Stimulated activated CD8-positive, alpha-beta memory T cell treated with anti-CD3 and anti-CD28 coated beads, Interleukin-7, amount 100 ng/mL, for 1 hour (primary cell): Measurements from ENCODE around the gene STXBP6.
"Not testable (repeated sequence)": the region's sequence is repeated elsewhere in the genome, so short reads cannot be mapped to it uniquely, and the experiment has no call there.

ENCODE experiments used
- DNase-seq, 2 donors: peaks; one replicate each; pipeline ENCODE4 v3.0.0-alpha.2; 2020; ENCODE audit warnings: low read depth in 2 of 2

STXBP6 gene

DNA sequence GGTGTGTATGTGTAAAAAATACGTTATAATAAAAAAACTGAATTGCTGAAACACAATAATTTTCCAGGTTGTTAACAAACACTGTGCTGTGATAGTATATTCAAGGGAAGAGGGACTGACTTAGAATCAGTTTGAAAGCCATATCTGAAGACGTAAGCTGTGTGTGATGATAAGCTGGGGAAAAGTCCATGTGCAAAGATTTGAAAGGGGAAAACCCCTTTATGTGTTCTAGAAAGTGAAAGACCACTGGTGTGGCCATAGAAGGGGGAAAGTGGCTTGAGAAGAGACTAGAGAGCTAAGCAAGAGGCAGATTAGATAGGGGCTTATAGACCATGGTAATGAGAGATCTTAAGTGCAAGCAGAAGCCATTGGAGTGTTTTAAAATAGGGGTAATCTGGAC, 220.1 kb downstream of the STXBP6 start:
- DNase-seq: no peak

DNA sequence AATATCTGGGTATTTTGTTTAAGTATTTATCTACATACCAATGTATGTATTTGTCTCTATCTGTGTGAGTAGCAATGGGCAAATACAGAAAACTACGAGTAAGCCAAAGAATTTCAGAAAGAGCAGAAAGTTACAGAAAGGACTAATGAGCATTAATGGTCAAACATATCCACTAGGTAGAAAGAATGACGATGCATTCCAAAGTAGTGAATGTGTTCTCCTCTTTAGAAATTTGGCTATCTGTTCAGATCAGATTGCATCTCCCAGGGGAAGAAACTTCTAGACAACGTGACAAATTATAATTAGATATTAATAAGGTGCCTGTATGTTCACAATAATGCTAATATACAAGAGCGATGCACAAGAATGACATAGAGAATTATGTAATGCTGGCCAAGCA, 221.5 kb downstream of the STXBP6 start:
- DNase-seq: no peak

DNA sequence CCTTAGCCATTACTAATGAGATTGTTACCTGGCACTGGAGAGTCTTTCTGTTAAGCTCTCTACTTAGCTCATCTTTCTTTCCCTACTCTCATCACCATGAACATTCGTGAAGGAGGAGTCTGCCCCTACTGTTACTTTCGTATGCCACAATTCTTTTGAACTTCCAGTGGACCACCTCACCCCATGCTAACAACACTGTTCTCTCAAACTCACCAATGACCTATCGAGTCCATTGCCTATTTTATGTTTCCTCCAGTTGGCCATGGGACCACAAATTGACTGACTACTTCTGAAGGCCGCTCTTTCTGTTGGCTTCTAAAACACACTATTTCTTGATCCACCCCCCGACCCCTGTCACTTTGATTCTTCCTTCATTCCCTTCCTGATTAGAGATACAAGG, 223.6 kb downstream of the STXBP6 start:
- DNase-seq: no peak

DNA sequence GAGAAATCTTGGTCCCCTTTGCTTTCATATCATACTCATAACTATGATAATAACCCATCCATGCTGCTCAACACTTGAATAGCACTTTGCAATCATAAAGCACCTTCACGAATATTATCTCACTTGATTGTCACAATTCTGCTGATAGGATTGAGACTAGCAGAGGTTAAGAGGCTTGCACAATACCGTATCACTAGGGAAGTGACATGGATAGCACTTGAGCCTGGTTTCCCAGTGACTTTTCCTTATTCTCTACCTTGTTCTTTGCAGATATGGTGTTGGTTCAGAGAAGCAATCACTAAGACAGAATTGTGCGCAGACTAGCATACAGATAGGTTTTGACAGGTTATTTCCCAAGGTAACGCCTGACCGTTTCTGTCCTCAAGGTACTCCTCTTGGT, 229.3 kb downstream of the STXBP6 start:
- no peak for DNase-seq

DNA sequence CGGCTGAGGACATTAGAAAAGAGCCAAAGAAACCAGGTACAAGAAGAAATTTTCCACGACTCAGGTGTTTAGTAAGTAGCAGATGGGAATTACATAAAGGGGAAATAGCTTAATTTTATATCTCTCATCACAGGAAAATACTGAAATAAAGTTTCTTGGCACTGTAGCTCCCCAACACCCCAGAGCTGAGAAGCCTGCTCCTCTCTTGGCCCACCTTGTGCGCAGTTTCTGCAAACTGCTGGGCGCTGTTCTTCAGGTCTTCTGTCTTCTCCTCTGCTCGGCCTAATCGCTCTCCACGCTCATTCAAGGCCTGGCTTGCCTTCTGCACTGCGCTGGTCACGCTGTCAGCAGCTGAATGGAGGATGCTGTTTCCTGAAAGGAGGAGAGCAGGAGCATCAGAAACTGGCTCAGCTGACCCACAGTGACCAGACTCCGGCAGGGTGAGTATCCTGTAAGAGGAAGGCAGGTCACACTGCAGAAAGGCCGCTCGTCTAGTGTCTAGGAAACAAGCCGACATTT, 231.1 kb downstream of the STXBP6 start:
- DNase-seq: no peak

DNA sequence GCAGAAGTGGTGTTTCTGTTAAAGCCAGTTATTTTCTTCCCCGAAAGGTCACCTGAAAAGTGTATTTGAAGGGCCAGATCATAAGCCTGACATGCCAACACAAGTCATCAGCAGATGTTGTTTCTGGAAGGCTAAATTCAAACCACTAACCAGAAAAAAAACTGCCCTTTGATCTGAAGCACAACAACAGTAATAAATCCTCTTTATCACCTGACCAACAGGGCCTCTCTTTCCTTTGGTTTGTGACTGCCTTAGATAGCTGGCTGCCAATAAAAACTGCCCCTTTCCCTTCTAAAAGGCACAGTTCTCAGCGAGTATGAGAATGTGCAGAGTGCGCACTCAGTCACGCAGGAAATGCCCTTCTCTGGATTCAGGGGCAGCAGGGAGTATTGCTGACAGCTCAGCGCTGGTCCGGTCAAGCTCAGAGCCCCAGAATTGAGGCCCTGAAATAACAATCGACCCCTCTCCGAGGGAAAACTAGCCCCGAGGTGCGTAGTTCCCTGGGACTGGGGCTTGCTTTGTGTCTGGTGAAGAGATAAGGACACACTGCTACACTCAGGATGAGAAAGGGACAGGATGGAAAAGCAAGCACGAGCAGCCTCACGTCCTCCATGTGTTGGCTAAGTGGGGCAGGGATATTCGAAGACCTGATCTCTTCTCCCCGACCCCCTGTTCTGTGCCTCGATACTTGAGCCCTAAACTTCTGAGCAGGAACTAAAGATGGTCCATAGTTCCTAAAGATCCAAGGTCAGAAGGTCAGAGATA, 231.7 kb downstream of the STXBP6 start:
- DNase-seq: no peak

DNA sequence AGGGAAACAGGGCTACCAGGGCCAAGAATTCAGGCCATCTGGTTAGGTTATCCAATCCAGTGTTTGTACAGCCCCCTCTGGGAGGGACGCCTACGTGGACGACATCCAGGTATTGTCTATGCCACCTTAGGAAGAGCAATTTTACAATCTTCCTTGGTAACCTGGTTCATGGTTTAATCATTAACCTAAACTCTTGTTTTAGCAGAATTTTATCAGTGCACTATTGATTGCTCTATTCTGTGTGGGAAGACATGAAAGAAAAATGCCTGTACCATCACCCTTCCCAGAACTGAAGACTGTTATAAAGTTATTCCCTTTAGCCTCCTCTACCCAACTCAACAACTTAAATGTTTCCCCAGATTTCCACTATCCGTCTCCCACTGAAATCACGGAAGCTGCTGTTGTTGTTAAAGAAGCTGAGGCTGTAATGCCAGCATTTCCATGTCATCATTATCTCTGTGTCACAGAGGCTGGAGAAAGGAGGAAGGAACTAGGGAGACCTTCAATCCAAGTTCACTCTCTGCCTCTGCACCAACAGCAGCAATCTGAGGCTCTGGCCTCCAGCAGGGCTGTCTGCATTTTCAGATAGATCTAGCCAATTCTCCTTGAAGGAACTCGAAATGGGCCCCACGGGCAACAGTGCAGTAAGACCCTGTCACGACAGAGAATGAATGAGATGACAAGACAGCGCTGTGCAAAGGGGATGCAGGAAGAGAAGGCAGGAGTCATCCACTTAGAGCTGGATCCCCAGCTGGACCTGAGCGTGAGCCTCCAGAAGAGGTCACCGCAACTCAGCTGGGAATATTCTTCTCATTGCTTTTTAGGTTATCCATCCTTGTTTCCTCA, 232.5 kb downstream of the STXBP6 start:
- DNase-seq: no peak

DNA sequence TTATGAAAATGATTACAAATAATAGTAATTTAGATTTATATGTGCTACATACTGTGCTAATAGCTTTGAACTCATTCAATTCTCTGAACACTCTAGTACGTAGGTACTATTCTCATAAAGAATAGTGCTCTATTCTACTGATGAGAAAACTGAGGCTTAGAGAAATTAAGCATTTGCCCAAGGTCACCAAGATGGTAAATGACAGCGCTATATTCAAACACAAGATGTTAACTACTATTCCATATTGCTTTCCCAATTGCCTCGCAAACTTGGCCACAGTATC, 233.1 kb downstream of the STXBP6 start:
- DNase-seq: no peak

DNA sequence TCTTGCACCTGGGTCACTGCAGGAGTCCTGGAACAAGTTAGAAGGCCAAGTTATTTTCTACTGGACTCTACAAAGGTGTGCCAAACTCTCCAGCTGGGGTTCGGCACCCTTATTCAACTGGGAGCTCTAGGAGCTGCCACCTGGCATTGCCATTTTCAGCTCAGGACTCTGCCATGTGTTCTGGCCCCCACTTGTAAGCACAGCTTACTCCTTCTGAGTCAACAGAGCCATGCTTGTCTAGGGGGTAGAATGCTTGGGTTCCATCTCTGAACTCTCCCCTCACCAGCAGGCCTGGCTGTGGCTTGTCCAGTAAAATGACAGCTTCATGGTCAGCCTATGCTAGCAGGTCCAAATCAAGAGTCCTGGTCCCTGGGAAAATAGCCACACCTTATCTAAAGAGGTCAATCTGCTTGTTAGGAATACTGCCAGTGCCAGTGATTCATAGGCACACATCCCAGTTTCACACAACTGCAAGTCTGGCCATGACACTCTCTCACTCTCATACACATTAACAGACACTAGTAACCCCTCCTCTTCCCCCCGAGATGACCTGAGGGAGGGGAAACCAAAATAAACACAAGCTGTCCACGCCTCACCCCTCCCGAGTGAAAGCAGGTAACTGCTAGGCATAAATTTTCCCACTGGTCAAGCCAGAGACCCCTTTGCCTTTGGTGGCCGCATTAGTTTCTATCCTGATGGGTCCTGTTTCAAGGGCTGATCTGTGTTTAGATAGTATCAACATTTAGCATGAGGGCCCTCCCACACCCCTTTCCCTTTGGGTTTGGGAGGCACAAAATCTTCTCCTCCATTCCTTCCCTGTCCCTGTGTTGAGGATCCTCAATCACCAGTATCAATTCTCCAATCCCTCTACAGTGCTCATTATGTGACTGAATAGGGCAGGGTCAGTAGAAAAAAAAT, 233.7 kb downstream of the STXBP6 start:
- no peak for DNase-seq

DNA sequence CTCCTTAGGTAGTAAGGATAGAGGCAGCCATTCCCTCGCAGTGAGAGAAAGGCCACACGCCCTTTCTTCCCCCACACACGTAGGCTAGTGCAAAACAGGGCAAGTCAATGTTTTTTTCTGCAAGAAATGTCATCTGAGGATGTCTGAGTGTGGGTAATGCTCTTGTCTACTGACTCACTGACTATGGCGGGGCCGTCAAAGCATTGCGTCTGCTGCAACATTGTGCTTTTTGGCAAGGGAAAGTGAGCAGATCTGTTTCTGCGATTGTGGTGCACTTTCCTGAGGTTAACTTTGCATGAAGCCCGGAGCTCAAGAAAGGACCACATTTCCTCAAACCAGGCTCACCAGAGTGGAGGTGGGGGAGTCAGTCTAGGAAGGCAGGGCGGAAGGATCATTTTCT, 234.4 kb downstream of the STXBP6 start:
- DNase-seq: no peak

DNA sequence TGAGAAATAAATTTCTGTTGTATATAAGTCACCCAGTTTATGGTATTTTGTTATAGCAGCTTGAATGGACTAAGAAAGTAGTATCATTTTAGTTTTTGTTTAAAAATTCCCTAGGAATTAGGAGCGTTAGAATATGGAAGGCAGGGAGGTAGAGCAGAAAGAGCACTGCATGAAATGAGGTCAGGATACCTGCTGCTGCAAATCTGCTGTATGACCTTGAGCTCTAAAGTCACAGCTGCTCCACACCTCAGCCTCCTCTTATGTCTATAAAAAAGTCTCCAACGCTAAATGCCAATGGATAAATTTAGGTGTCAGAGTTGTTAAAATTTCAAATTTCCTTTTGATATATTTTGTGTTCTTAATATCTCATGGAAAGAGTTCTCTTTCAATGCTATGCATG, 235.0 kb downstream of the STXBP6 start:
- DNase-seq: no peak

DNA sequence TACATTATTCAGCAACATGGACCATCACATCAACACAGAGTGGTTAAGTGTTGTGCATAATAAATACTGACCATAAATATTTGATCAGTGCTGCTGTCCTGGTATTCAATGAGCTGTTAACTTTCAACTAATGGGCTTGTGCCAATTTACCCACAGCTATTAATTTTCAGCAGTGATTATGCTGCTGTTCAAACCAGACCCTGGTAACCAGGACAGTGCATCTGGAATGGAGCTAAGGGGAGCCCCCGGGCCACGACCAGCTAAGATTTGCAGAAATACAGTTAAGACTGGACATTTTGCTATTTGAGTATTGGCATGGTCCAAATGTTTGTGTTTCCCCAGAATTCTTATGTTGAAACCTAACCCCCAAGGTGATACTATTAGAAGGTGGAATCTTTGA, 235.6 kb downstream of the STXBP6 start:
- no peak for DNase-seq

DNA sequence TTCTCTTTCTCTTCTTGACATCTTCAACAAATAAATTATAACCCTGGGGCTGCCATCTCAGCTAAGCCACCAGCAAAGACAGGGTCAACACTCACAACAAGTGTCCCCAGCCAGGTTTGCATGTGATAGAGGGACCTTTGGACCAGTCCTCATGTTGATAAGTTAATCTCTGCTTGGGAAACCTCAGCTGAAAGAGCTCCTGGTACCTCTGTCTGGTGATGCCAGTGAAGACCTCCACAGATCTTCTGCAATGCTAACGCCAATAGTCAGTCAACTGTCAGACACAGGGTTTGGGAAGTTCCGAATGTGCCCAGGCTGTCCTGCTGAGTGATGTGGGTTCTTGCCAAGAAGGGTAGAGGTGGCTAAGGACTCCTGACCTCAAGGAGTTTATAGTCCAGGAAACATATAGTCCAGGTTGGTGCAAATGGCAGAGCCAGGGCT, 236.1 kb downstream of the STXBP6 start:
- DNase-seq: no peak

DNA sequence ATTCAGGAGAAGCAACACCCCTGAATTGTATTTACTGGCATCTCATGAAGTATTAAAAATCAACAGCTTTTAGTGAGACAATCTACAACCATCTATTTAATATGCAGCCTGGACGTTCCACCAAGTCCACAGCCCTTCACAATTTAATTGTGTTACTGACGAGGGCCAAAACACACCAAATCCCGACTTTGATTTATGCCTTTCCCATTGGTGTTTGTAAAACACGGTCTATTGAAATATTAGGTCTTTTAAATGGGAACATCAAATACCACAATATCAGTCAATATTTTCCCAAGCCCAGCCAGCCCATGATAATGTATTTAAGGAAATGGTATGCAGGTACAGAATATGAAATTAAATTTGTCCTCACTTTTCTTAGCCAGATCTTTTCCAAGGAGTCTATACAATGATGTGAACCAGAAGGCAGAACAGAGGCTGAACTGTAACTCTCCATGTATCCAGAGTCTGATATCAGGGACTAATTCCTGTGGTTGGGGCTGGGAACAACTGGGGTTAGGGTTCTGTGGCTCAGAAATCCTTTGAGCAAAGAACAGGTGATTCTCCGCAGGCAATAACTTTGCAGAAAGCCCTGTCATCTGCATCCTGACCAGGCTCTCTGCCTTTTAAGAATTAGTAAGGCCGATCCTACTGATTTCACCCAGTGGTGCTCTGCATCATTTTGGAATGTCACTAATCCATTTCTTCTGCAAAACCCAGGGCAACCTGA, 236.7 kb downstream of the STXBP6 start:
- no peak for DNase-seq

DNA sequence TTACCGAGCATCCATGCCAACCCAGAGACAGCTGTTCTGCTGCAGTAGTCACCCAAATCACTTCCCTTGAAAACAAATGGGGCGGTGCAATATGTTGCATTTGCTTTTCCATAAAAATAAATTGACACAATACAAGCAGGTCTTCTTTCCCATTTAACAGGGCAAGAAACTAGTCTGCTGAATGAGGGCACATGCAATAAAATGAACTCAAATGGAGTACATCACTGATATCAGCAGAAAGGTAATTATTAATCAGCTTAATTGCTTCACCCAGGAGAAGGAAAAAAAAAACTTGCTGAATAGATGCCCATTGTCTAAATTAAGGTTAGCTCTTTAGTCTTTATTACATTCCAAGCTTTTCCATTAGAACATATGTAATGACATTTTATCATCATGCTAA, 240.8 kb downstream of the STXBP6 start:
- DNase-seq: no peak

DNA sequence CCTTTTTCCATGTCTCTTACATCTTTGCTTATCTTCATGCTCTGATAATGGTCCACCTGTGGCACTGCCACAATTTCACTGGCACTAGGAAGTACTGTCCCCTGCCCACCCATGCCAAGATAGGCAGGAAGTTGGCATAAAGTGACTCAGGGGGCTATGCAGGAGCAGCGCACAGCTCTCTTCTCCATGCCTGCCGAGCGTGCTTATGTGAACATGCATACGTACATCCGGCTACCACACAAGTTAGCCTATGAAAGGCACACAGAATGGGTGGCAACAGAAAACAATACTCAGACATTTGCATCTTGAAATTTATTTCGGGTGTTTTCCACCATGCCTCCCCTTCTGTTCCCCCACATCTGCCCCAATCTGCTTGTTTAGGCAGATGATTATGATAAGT, 241.5 kb downstream of the STXBP6 start:
- DNase-seq: no peak

DNA sequence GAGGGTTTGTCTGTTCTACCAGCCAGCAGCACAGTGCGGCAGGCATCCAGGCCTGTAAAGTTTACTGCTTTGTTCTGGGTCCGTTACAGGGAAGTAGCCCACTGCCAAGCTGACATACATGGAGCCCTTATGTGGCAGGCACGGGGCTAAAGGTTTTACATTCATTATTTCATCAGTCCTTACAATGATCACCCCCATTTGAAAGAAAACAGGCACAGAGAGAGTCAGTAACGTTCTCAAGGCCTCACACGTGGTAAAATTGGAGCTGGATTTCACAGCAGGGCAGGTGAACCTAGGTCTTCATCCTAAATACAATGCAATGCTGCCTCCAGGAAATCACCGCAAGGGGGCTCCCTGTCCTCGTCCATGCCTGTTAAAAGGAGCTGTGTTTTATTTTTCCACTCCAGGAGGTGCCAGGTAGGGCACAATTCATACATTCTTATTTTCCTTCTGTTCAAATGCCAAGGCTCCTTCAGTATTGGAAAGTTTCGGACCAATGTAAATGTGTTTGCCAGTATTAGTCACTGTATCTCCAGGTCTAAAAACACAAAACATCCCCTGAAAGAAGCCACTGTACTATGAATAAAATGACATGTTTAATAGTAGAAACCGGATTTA, 243.8 kb downstream of the STXBP6 start:
- no peak for DNase-seq

DNA sequence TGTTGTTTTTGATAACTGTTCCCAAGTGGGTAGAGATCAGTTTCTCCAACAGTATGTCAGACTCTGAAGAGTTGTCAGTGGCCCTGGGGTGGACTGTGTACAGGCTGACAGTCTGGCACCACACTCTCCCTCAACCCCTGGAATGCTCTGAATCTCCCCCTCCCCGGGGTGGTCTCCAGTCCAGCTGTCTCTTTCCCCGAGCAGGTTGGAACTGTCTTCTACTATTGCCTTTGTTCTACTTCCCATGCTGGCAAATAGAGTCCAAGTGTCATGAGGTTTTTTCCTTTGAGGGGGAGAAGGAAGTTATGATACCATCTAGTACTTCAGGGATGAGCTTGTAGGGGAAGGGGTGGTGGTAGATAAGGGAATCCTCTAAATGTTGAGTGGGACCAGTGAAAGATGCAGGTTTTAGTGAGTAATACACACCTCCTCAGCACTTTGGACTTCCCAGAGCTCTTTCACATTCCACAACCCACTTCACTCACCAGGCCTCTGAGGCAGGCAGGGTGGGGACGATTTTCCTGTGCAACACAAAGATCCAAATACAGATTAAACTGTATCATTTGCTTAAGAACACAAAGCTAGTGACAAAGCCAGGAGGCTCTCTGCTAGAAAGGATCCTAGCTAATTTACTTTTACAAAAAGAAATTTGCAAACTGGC, 245.3 kb downstream of the STXBP6 start:
- no peak for DNase-seq

DNA sequence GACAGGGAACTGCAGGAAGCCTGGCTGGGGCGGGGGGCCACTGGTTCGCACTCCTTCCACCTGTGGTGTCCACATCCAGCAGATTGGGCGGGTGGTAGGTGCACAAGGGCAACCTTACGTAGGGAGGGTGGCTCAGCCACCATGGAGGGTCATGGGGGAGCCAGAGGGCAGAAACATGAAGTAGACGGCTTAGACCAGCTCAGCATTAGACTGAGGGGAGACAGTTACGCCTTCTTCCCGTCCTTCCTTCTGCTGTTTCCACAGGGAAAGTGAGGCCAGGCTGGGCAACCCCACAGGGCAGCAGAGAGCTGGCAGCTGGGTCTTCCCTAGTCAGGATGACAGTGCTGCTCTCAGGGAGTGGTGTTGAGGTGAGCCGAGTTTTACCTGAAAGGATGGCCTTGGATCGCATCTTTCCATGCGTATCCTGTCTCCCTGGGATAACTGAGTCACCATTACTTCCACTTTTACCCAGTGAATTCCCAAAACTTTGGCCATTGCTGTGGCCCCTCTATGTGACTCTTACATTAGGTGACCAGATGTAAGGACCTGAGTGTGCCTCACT, 245.9 kb downstream of the STXBP6 start:
- DNase-seq: no peak

DNA sequence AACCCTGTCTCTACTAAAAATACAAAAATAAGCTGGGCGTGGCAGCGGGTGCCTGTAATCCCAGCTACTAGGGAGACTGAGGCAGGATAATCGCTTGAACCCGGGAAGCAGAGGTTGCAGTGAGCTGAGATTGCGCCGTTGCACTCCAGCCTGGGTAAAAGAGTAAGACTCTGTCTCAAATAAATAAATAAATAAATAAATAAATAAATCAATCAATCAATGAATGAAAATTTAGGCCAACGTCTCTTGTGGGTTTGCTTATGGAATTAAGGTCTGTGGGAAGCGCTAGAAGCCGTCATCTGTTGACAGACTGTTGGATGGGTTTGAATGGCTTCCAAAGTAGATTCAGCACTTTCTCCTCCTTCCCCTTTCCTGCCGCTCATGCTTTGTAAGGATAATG, 246.5 kb downstream of the STXBP6 start:
- DNase-seq: not testable (repeated sequence)
